Hepatocyte (in vitro differentiated cells): ENCODE measurements around the gene GPX2. TPM values are rescaled to one million over a fixed set of nuclear protein-coding genes. Genes with fewer than 3 reads are reported as not detected.

ENCODE experiments used
- DNase-seq: peaks from one replicate; pipeline ENCODE4 v3.0.0-alpha.2; 2016; ENCODE audit warnings: low spot score
- H2AFZ ChIP-seq: fragments of 200-600 bp; sonication (generic); 2 replicates; pipeline ENCODE4 v1.6.0; 2016; ENCODE audit warnings: antibody characterized with exemption, mild to moderate bottlenecking
- H3K27ac ChIP-seq: fragments of 200-600 bp; sonication (generic); 2 replicates; pipeline ENCODE4 v1.5.1; 2016; ENCODE audit warnings: mild to moderate bottlenecking
- H3K27me3 ChIP-seq: fragments of 200-600 bp; sonication (generic); 2 replicates; pipeline ENCODE4 v1.6.1; 2016
- H3K36me3 ChIP-seq: fragments of 200-600 bp; sonication (generic); replicated peaks from 2 replicates; pipeline ENCODE4 v1.5.1; 2016; ENCODE audit warnings: low read depth; ENCODE audit not compliant: insufficient read depth
- H3K4me1 ChIP-seq: fragments of 200-600 bp; sonication (generic); 2 replicates; pipeline ENCODE4 v1.5.1; 2016; ENCODE audit warnings: mild to moderate bottlenecking, moderate library complexity; ENCODE audit not compliant: insufficient read depth
- H3K4me2 ChIP-seq: fragments of 200-600 bp; sonication (generic); 2 replicates; pipeline ENCODE4 v1.6.0; 2016
- H3K4me3 ChIP-seq: fragments of 200-600 bp; sonication (generic); 2 replicates; pipeline ENCODE4 v1.5.1; 2016; ENCODE audit warnings: mild to moderate bottlenecking
- H3K79me2 ChIP-seq: fragments of 200-600 bp; sonication (generic); 2 replicates; pipeline ENCODE4 v1.6.0; 2017; ENCODE audit warnings: mild to moderate bottlenecking
- H3K9me2 ChIP-seq: fragments of 200-600 bp; sonication (generic); replicated peaks from 2 replicates; pipeline ENCODE4 v1.6.0; 2017; ENCODE audit warnings: mild to moderate bottlenecking; ENCODE audit not compliant: insufficient read depth
- H3K9me3 ChIP-seq: fragments of 200-600 bp; sonication (generic); 2 replicates; pipeline ENCODE4 v1.5.1; 2016; ENCODE audit warnings: low read depth, mild to moderate bottlenecking
- H4K20me1 ChIP-seq: fragments of 200-600 bp; sonication (generic); 2 replicates; pipeline ENCODE4 v1.6.0; 2016; ENCODE audit warnings: mild to moderate bottlenecking; ENCODE audit not compliant: insufficient read depth, poor library complexity, severe bottlenecking
- CTCF ChIP-seq: fragments of 200-600 bp; sonication (generic); IDR thresholded peaks from 2 replicates; pipeline ENCODE4 v1.5.1; 2016; ENCODE audit warnings: antibody characterized with exemption, mild to moderate bottlenecking; ENCODE audit not compliant: poor library complexity
- EZH2 ChIP-seq: fragments of 200-600 bp; sonication (generic); IDR thresholded peaks from 2 replicates; pipeline ENCODE4 v1.6.1; 2016; ENCODE audit warnings: antibody characterized with exemption, mild to moderate bottlenecking, borderline replicate concordance
- EZH2phosphoT487 ChIP-seq: fragments of 200-600 bp; sonication (generic); IDR thresholded peaks from one replicate; pipeline ENCODE4 v1.6.1; 2018; ENCODE audit warnings: antibody characterized with exemption, mild to moderate bottlenecking, low read depth, moderate library complexity; ENCODE audit not compliant: unreplicated experiment, severe bottlenecking
- WGBS: methylation state at CpG from one replicate; pipeline ENCODE4 v1.1.6; 2016; ENCODE audit warnings: low lambda C conversion rate; ENCODE audit errors: missing lambda C conversion rate; 5-methylcytosine and 5-hydroxymethylcytosine counted together
- polyA plus RNA-seq: library from polyadenylated mRNA; unstranded; fragments of >200 nt; fragmentation: Nextera tagmentation; extraction: Ambion mirVana; gene quantifications from 2 replicates; pipeline ENCODE4 v1.2.1, GENCODE V29; 2016
- total RNA-seq: library from RNA; depleted of rRNA; stranded (reverse); fragments of >200 nt; gene quantifications from 2 replicates; pipeline ENCODE4 v1.2.3, GENCODE V29; 2014

GPX2 gene
- total and polyA plus RNA-seq, 2 experiments from 2014 or later = 59.8 to 115 TPM

GRCh38 chr14:64971943-64972791, 29.6 kb upstream of the GPX2 start, which contains the start of gene RAB15:
Gene RAB15 (minus strand): TSS chr14:64972336. CDS start chr14:64972076, 260 bp downstream.
- Histone ChIP-seq H3K9me3 (no peaks in the 10 kb centered on the region), H3K27me3 (no peaks in the 10 kb centered on the region), H3K4me1 (peaks cover 6% of the 10 kb centered on the region), H3K9me2 (no peaks in the 10 kb centered on the region), H3K27ac (peak within 1 kb of the TSS; percentile 22), H3K79me2 (peaks cover 29% of the 10 kb centered on the region), H2AFZ (peak within 1 kb of the TSS; percentile 92), H3K4me2 (peak within 1 kb of the TSS; percentile 98), H3K36me3 (no peaks in the 10 kb centered on the region), H4K20me1 (no peaks in the 10 kb centered on the region), H3K4me3 (peak within 1 kb of the TSS; percentile 85)
- TF ChIP-seq EZH2 (no peak), CTCF (no peak), EZH2phosphoT487 (no peak)
- DNase-seq = peak; percentile 72
- 5% methylated on average over 12 of the region's 96 CpGs for WGBS

- Histone ChIP-seq H3K36me3 (no peaks in the 10 kb centered on the region), H2AFZ (peak overlapping the region; percentile 92)
These were observed 29.0 kb upstream of the GPX2 start for GRCh38 chr14:64971491-64971942.

GRCh38 chr14:64970776-64971477, 28.4 kb upstream of the GPX2 start:
- peak overlapping the region; percentile 92 for H2AFZ ChIP-seq
- WGBS = 48% methylated on average over 7 of the region's 8 CpGs

More at GRCh38 chr14:64971491-64971942, 29.0 kb upstream of the GPX2 start:
- Histone ChIP-seq H4K20me1 (no peaks in the 10 kb centered on the region), H3K9me2 (no peaks in the 10 kb centered on the region), H3K4me1 (peaks cover 6% of the 10 kb centered on the region), H3K79me2 (peaks cover 29% of the 10 kb centered on the region), H3K27ac (peak overlapping the region; percentile 3), H3K27me3 (no peaks in the 10 kb centered on the region), H3K9me3 (no peaks in the 10 kb centered on the region), H3K4me2 (peak overlapping the region; percentile 98), H3K4me3 (peak overlapping the region; percentile 72)
- TF ChIP-seq CTCF (no peak), EZH2 (no peak), EZH2phosphoT487 (no peak)
- WGBS = 4% methylated on average over 17 of the region's 31 CpGs
- no peak for DNase-seq

More at GRCh38 chr14:64970776-64971477, 28.4 kb upstream of the GPX2 start:
- Histone ChIP-seq H3K27ac (no peak overlapping the region), H3K27me3 (no peaks in the 10 kb centered on the region), H3K4me1 (peaks cover 6% of the 10 kb centered on the region), H3K4me3 (peak overlapping the region; percentile 72), H3K9me2 (no peaks in the 10 kb centered on the region), H4K20me1 (no peaks in the 10 kb centered on the region), H3K79me2 (peaks cover 33% of the 10 kb centered on the region), H3K4me2 (peak overlapping the region; percentile 98), H3K36me3 (no peaks in the 10 kb centered on the region), H3K9me3 (no peaks in the 10 kb centered on the region)
- DNase-seq = peak; percentile 34
- TF ChIP-seq EZH2phosphoT487 (no peak), EZH2 (no peak), CTCF (no peak)
